Fibroblast of lung (primary cell): ENCODE data around the gene HSD17B3. TPM values are rescaled to one million over a fixed set of nuclear protein-coding genes. Genes with fewer than 3 reads are reported as not detected.

ENCODE experiments used
- DNase-seq, 2 donors: peaks; one replicate each; pipeline versions ENCODE4 v3.0.0 to v3.0.0-alpha.2; 2010; ENCODE audit warnings: low read depth in 2 of 2
- H2AFZ ChIP-seq: 2 replicates; pipeline ENCODE4 v1.5.1; 2012; ENCODE audit warnings: low read length, control low read depth, inconsistent platforms
- H3K27ac ChIP-seq: 2 replicates; pipeline ENCODE4 v1.5.1; 2011; ENCODE audit warnings: low read length, control low read depth; ENCODE audit not compliant: insufficient read depth
- H3K27me3 ChIP-seq: 2 replicates; pipeline ENCODE4 v1.5.1; 2011; ENCODE audit warnings: mild to moderate bottlenecking, low read length; ENCODE audit not compliant: control insufficient read depth, insufficient read depth
- H3K36me3 ChIP-seq: 2 replicates; pipeline ENCODE4 v1.5.1; 2011; ENCODE audit warnings: low read length; ENCODE audit not compliant: control insufficient read depth, insufficient read depth
- H3K4me1 ChIP-seq: 2 replicates; pipeline ENCODE4 v1.5.1; 2011; ENCODE audit warnings: low read length; ENCODE audit not compliant: control insufficient read depth, insufficient read depth; ENCODE audit errors: extremely low read depth
- H3K4me2 ChIP-seq: 2 replicates; pipeline ENCODE4 v1.5.1; 2011; ENCODE audit warnings: low read length, control low read depth; ENCODE audit not compliant: insufficient read depth; ENCODE audit errors: extremely low read depth
- H3K4me3 ChIP-seq, 4 experiments: fragments of 200-600 bp in 1 of 4; sonication (generic) in 1 of 4; replicated peaks in 1 of 4; 2 replicates each; pipeline ENCODE4 v1.5.1; 2011 to 2016; ENCODE audit warnings: low read length in 4 of 4, low read depth in 3 of 4, mild to moderate bottlenecking in 3 of 4, control low read depth in 2 of 4, inconsistent platforms in 1 of 4, mixed read lengths in 1 of 4; ENCODE audit not compliant: insufficient read depth in 1 of 4; ENCODE audit errors: control extremely low read depth in 1 of 4
- H3K79me2 ChIP-seq: 2 replicates; pipeline ENCODE4 v1.5.1; 2012; ENCODE audit warnings: mild to moderate bottlenecking, low read length, inconsistent platforms; ENCODE audit not compliant: control insufficient read depth, insufficient read depth
- H3K9ac ChIP-seq: 2 replicates; pipeline ENCODE4 v1.5.1; 2011; ENCODE audit warnings: mild to moderate bottlenecking, low read length, control low read depth; ENCODE audit not compliant: insufficient read depth
- H3K9me3 ChIP-seq: 2 replicates; pipeline ENCODE4 v1.5.1; 2012; ENCODE audit warnings: low read depth, low read length; ENCODE audit not compliant: control insufficient read depth, insufficient read depth
- H4K20me1 ChIP-seq: 2 replicates; pipeline ENCODE4 v1.5.1; 2011; ENCODE audit warnings: low read length; ENCODE audit not compliant: control insufficient read depth, insufficient read depth; ENCODE audit errors: extremely low read depth
- CTCF ChIP-seq, 2 donors: IDR thresholded peaks in 1 of 2; conservative IDR thresholded peaks in 1 of 2; 1 replicate in 1 of 2; 2 replicates in 1 of 2; pipeline ENCODE4 v1.5.1; 2011 to 2012; ENCODE audit warnings: low read length in 2 of 2, control low read depth in 1 of 2, inconsistent platforms in 1 of 2, low read depth in 1 of 2, mild to moderate bottlenecking in 1 of 2
- EZH2 ChIP-seq: IDR thresholded peaks from 2 replicates; pipeline ENCODE4 v1.5.1; 2012; ENCODE audit warnings: low read length, control low read depth, mild to moderate bottlenecking; ENCODE audit errors: missing control alignments
- polyA plus RNA-seq, 2 donors: library from polyadenylated mRNA; depleted of rRNA in 1 of 2; stranded (reverse) in 1 of 2; unstranded in 1 of 2; fragments of >200 nt; gene quantifications; 2 replicates each; pipeline ENCODE4 v1.2.1, GENCODE V29; 2011 to 2012; ENCODE audit warnings: missing spikeins in 1 of 2
- total RNA-seq: library from RNA; depleted of rRNA; stranded (reverse); fragments of >200 nt; gene quantifications from 2 replicates; pipeline ENCODE4 v1.2.1, GENCODE V29; 2014

HSD17B3 gene
- total and polyA plus RNA-seq, 2 donors (not counting 1 experiment from before 2014, with no cell fraction given): 0.17 TPM; not detected in 1

- no peak overlapping the region for H3K4me2 ChIP-seq
- H2AFZ ChIP-seq: no peak overlapping the region
- H3K9me3 ChIP-seq: no peaks in the 10 kb centered on the region
- H3K4me1 ChIP-seq: no peaks in the 10 kb centered on the region
- H3K27me3 ChIP-seq: no peaks in the 10 kb centered on the region
- H3K4me3 ChIP-seq: no peak overlapping the region
- no peak overlapping the region for H3K27ac ChIP-seq
- no peaks in the 10 kb centered on the region for H3K36me3 ChIP-seq
- no peak overlapping the region for H3K9ac ChIP-seq
- TF ChIP-seq CTCF (conservative IDR thresholded peaks at IDR 0.05 in 1 of 2, IDR thresholded peaks at IDR 0.05 in 1 of 2; ENCODE audit: low read depth in 1 of 2, low read length in 2 of 2): no peak
- TF ChIP-seq EZH2: no peak
- H3K79me2 ChIP-seq: no peaks in the 10 kb centered on the region
- no peak for DNase-seq
- no peaks in the 10 kb centered on the region for H4K20me1 ChIP-seq
Measured at GRCh38 chr9:96304230-96304629, 2.3 kb upstream of the HSD17B3 start.

GRCh38 chr9:96299823-96300222 lies 2.2 kb downstream of the HSD17B3 start:
- Histone ChIP-seq H3K9me3 (no peaks in the 10 kb centered on the region), H3K27ac (no peak overlapping the region), H3K9ac (no peak overlapping the region), H3K36me3 (no peaks in the 10 kb centered on the region), H3K4me2 (no peak overlapping the region), H3K4me1 (no peaks in the 10 kb centered on the region), H2AFZ (no peak overlapping the region), H4K20me1 (no peaks in the 10 kb centered on the region), H3K4me3 (no peak overlapping the region), H3K27me3 (no peaks in the 10 kb centered on the region), H3K79me2 (no peaks in the 10 kb centered on the region)
- DNase-seq: peak; percentile 7 to 76
- TF ChIP-seq CTCF (conservative IDR thresholded peaks at IDR 0.05 in 1 of 2, IDR thresholded peaks at IDR 0.05 in 1 of 2; ENCODE audit: low read depth in 1 of 2, low read length in 2 of 2) (no peak), EZH2 (no peak)

- Histone ChIP-seq H3K9me3 (no peaks in the 10 kb centered on the region), H2AFZ (no peak overlapping the region), H3K4me1 (no peaks in the 10 kb centered on the region), H3K27ac (no peak overlapping the region), H4K20me1 (no peaks in the 10 kb centered on the region), H3K4me2 (no peak overlapping the region), H3K9ac (no peak overlapping the region), H3K36me3 (no peaks in the 10 kb centered on the region), H3K79me2 (no peaks in the 10 kb centered on the region), H3K27me3 (no peaks in the 10 kb centered on the region), H3K4me3 (no peak overlapping the region)
- peak in 1 of 2 donors; percentile 25 for DNase-seq
- no peak for TF ChIP-seq CTCF (conservative IDR thresholded peaks at IDR 0.05 in 1 of 2, IDR thresholded peaks at IDR 0.05 in 1 of 2; ENCODE audit: low read depth in 1 of 2, low read length in 2 of 2)
- TF ChIP-seq EZH2: no peak
Measured at GRCh38 chr9:96294159-96294545, 7.8 kb downstream of the HSD17B3 start.
